ENCODE measurements around the gene CLCN4. TPM values are rescaled to one million over a fixed set of nuclear protein-coding genes. Genes with fewer than 3 reads are reported as not detected.

The CLCN4 gene
- total RNA-seq, 4 donors from 2014 or later: 72.5 to 307 (median 84.4) TPM

DNA sequence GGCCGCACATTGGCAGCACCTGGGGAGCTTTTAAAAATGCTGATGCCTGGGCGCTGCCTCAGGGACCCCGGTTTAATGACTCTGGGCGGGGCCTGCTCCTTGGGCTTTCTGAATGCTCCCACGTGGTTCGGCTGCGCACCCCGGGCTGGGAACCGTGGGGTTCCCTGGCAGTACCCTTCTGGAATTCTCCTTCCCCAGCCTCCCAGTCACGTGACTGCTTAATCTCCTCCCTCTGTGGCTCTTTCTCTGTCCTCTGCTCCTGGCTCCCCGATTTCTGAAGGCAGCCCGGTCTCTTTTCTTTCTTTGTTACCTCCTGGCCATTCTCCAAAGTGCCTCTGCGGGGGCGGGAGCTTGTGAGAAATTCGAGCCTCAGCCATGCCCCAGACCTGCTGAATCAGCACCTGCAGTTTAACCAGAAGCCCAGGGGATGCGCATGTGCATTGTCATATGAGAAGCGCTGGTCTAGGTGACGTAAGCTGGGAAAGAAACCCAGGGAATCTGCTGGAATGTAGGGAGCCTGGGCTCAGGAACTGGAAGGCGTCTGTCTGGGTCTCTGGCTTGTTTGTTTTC, 16.6 kb downstream of the CLCN4 start:
- intact Hi-C loops (cut with DNase I; ENCODE audit: low total_unique reads): loop anchor here (10.0 kb wide), 1 partner anchor 1371 kb away; no protein-coding TSS in a partner anchor

GRCh38 chrX:10174051-10174450, 17.3 kb downstream of the CLCN4 start:
- in situ Hi-C loops (cut with MboI; ENCODE audit: low sequenced_read_pairs in 4 of 4) (no loop called here), intact Hi-C loops (cut with DNase I; ENCODE audit: low total_unique reads) (loop anchor here (10.0 kb wide), 1 partner anchor 1371 kb away; no protein-coding TSS in a partner anchor)
- DNase-seq (no peak), ATAC-seq (no peak)
- peak overlapping the region; percentile 84 to 92 (median 86) for H3K27ac ChIP-seq
- no peaks in the 10 kb centered on the region for H3K36me3 ChIP-seq
- H3K27me3 ChIP-seq: no peaks in the 10 kb centered on the region
- H3K4me3 ChIP-seq: peak overlapping the region in 1 of 4 donors; percentile 5
- no peak for TF ChIP-seq POLR2A (IDR thresholded peaks at IDR 0.05)
- TF ChIP-seq CTCF (IDR thresholded peaks at IDR 0.05 in 4 of 5, conservative IDR thresholded peaks at IDR 0.05 in 1 of 5): no peak
- H3K4me1 ChIP-seq: peaks cover 32 to 58% of the 10 kb centered on the region in 2 donors
- no peaks in the 10 kb centered on the region for H3K9me3 ChIP-seq

More for the DNA sequence above, 16.6 kb downstream of the CLCN4 start:
- ATAC-seq (peak; percentile 31 to 60), DNase-seq (peak; percentile 70 to 72)
- no peaks in the 10 kb centered on the region for H3K9me3 ChIP-seq
- peak overlapping the region; percentile 84 to 92 (median 86) for H3K27ac ChIP-seq
- H3K27me3 ChIP-seq: no peaks in the 10 kb centered on the region
- in situ Hi-C loops (cut with MboI; ENCODE audit: low sequenced_read_pairs in 4 of 4): no loop called here
- TF ChIP-seq POLR2A (IDR thresholded peaks at IDR 0.05) (peak in 1 of 2 donors; percentile 33), CTCF (IDR thresholded peaks at IDR 0.05 in 4 of 5, conservative IDR thresholded peaks at IDR 0.05 in 1 of 5) (no peak)
- H3K36me3 ChIP-seq: no peaks in the 10 kb centered on the region
- peaks cover 34 to 56% of the 10 kb centered on the region in 2 donors for H3K4me1 ChIP-seq
- peak overlapping the region in 2 of 4 donors; percentile 5 to 25 for H3K4me3 ChIP-seq

DNA sequence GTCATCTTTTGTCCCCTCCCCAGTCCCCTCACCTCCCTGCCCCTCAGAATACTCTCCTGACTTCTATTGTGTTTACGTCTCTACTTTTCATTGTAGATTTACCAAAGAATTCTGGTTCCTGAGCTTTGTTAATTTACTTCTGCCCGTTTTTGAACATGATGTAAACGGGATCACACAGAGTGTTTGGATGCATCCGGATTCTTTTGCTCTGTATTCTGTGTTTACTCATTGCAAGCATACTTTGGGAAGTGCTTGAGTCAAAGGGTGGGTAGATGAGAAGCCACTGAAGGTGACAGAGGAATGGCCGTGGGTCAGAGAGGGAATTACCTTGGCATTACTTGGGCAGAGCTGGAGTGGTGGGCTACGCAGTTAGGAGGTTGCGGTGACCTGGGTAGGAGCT, 18.0 kb downstream of the CLCN4 start:
- Histone ChIP-seq H3K27me3 (no peaks in the 10 kb centered on the region), H3K4me3 (no peak overlapping the region), H3K9me3 (no peaks in the 10 kb centered on the region), H3K27ac (peak overlapping the region; percentile 84 to 92 (median 86)), H3K4me1 (peaks cover 32 to 62% of the 10 kb centered on the region in 2 donors), H3K36me3 (no peaks in the 10 kb centered on the region)
- TF ChIP-seq POLR2A (IDR thresholded peaks at IDR 0.05) (no peak), CTCF (IDR thresholded peaks at IDR 0.05 in 4 of 5, conservative IDR thresholded peaks at IDR 0.05 in 1 of 5) (no peak)
- in situ Hi-C loops (cut with MboI; ENCODE audit: low sequenced_read_pairs in 4 of 4): loop anchor here (25.0 kb wide), 3 partner anchors 437 to 962 kb away; partner anchors contain the start of genes MID1 (in 3 of the 4) and HCCS (in 2 of the 4)
- DNase-seq (no peak), ATAC-seq (no peak)
- intact Hi-C loops (cut with DNase I; ENCODE audit: low total_unique reads): loop anchor here (10.0 kb wide), 1 partner anchor 1370 kb away; no protein-coding TSS in a partner anchor

DNA sequence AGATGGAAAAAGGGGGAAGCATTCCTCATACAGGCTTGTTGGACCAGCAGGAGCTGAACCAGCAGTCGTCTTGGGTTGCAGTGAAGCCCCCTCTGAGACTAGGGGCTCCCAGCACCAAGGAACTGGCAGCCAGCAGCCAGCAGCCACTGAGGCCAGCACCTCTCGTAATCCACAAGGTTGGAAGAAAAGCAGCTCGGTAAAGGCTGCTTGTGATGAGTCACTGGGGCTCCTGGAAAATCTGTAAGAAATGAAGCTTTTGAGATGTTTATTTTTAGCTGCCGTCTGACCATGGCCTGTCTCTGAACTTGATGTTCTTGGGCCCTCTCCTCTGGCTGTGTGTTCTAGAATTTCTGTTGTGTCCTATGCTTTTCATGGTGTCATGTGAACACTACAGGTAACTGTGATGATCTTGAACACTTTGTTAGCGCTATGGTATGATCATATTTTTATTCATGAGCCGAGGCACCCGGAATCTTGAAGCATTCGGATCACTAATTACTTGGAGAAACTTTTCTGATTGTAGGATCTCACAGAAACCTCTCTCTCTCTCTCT, 18.6 kb downstream of the CLCN4 start:
- Histone ChIP-seq H3K27ac (peak overlapping the region; percentile 84 to 92 (median 86)), H3K36me3 (no peaks in the 10 kb centered on the region), H3K9me3 (no peaks in the 10 kb centered on the region), H3K4me3 (no peak overlapping the region), H3K4me1 (peaks cover 32 to 60% of the 10 kb centered on the region in 2 donors), H3K27me3 (no peaks in the 10 kb centered on the region)
- TF ChIP-seq POLR2A (IDR thresholded peaks at IDR 0.05) (no peak), CTCF (IDR thresholded peaks at IDR 0.05 in 4 of 5, conservative IDR thresholded peaks at IDR 0.05 in 1 of 5) (no peak)
- in situ Hi-C loops (cut with MboI; ENCODE audit: low sequenced_read_pairs in 4 of 4) (loop anchor here (25.0 kb wide), 3 partner anchors 437 to 962 kb away; partner anchors contain the start of genes MID1 (in 3 of the 4) and HCCS (in 2 of the 4)), intact Hi-C loops (cut with DNase I; ENCODE audit: low total_unique reads) (loop anchor here (10.0 kb wide), 1 partner anchor 1369 kb away; no protein-coding TSS in a partner anchor)
- DNase-seq (peak in 1 of 2 donors; percentile 48), ATAC-seq (peak; percentile 53 to 55)
